HCT116 (cell line): Measurements from ENCODE around the gene ISG20. TPM values are rescaled to one million over a fixed set of nuclear protein-coding genes. Genes with fewer than 3 reads are reported as not detected.

Experiments used
- ATAC-seq: fragments of 200-7000 bp; cut with Tn5 transposase; 2 replicates; pipeline ENCODE4 v1.9.1; 2020; ENCODE audit warnings: mild to moderate bottlenecking, moderate library complexity
- BruUV-seq: library from RNA; stranded (reverse); fragments of 400-500 nt; replicated peaks from 2 replicates; lab custom pipeline; 2021; lab: Mats Ljungman, UMichigan
- CTCF ChIA-PET: fragments of 300-600 bp; sonication (Branson Sonifier 250); formaldehyde crosslinking; loops from one replicate; lab custom pipeline; 2021; ENCODE audit warnings: antibody characterized with exemption; lab: Charles Lee
- POLR2A ChIA-PET: fragments of 300-600, 350-600 bp; sonication (Branson Sonifier 250); formaldehyde crosslinking; loops from one replicate; lab custom pipeline; 2021; ENCODE audit warnings: antibody characterized with exemption; lab: Charles Lee
- RAD21 ChIA-PET, 2 experiments: fragments of 300-600 bp; sonication (Branson Sonifier 250); formaldehyde crosslinking; loops; one replicate each; lab custom pipeline; 2023; ENCODE audit warnings: low total read pairs in 2 of 2; ENCODE audit not compliant: uncharacterized antibody in 2 of 2, unreplicated experiment in 2 of 2, low non-redundant PET in 1 of 2; lab: Charles Lee
- DNase-seq: peaks from one replicate; pipeline ENCODE4 v3.0.0-alpha.2; 2010; ENCODE audit warnings: low read depth, low spot score
- H2AFZ ChIP-seq: fragments of 200-600 bp; shearing (Covaris generic), sonication (generic); 2 replicates; pipeline ENCODE4 v1.6.1; 2017; ENCODE audit warnings: low read depth, mixed run types, mixed read lengths, antibody characterized with exemption, low read length; ENCODE audit not compliant: poor library complexity, severe bottlenecking
- H3K27ac ChIP-seq: 2 replicates; pipeline ENCODE4 v1.5.1; 2012; ENCODE audit warnings: low read depth, low read length
- H3K27me3 ChIP-seq: fragments of 200-600 bp; sonication (generic); 2 replicates; pipeline ENCODE4 v1.6.1; 2016; ENCODE audit warnings: mixed run types, low read length, mixed read lengths; ENCODE audit not compliant: insufficient read depth
- H3K36me3 ChIP-seq, 2 experiments: fragments of 200-500 bp in 1 of 2; fragments of 200-600 bp in 1 of 2; sonication (Bioruptor generic) in 1 of 2; sonication (generic) in 1 of 2; 2 replicates each; pipeline versions ENCODE4 v1.5.1 to v1.6.1; 2014 to 2016; ENCODE audit warnings: low read length in 2 of 2, inconsistent platforms in 1 of 2, mixed read lengths in 1 of 2, mixed run types in 1 of 2; ENCODE audit not compliant: insufficient read depth in 2 of 2, control insufficient read depth in 1 of 2
- H3K4me1 ChIP-seq, 2 experiments: fragments of 200-600 bp in 1 of 2; sonication (generic) in 1 of 2; 2 replicates each; pipeline versions ENCODE4 v1.5.1 to v1.6.1; 2012 to 2017; ENCODE audit warnings: low read length in 2 of 2, inconsistent platforms in 1 of 2, mild to moderate bottlenecking in 1 of 2, mixed read lengths in 1 of 2, mixed run types in 1 of 2, moderate library complexity in 1 of 2; ENCODE audit not compliant: insufficient read depth in 2 of 2, control insufficient read depth in 1 of 2
- H3K4me2 ChIP-seq: fragments of 200-600 bp; sonication (generic); 2 replicates; pipeline ENCODE4 v1.6.1; 2017; ENCODE audit warnings: mixed run types, low read length, mixed read lengths
- H3K4me3 ChIP-seq, 2 experiments: fragments of 200-600 bp in 1 of 2; sonication (generic) in 1 of 2; replicated peaks in 1 of 2; 2 replicates each; pipeline ENCODE4 v1.5.1; 2011 to 2016; ENCODE audit warnings: low read length in 2 of 2, control low read depth in 1 of 2, low read depth in 1 of 2, mild to moderate bottlenecking in 1 of 2, mixed read lengths in 1 of 2, mixed run types in 1 of 2
- H3K79me2 ChIP-seq: fragments of 200-600 bp; sonication (generic); 2 replicates; pipeline ENCODE4 v1.6.1; 2017; ENCODE audit warnings: mild to moderate bottlenecking, mixed run types, low read length, moderate library complexity, mixed read lengths; ENCODE audit not compliant: insufficient read depth
- H3K9ac ChIP-seq: fragments of 200-600 bp; sonication (generic); 2 replicates; pipeline ENCODE4 v1.6.1; 2016; ENCODE audit warnings: low read length, mixed read lengths
- H3K9me2 ChIP-seq: fragments of 200-600 bp; sonication (generic), shearing (Covaris generic); 2 replicates; pipeline ENCODE4 v1.6.1; 2017; ENCODE audit warnings: mixed run types, mild to moderate bottlenecking, moderate library complexity; ENCODE audit not compliant: insufficient read depth
- H3K9me3 ChIP-seq, 2 experiments: fragments of 200-500 bp in 1 of 2; fragments of 200-600 bp in 1 of 2; sonication (Bioruptor generic) in 1 of 2; sonication (generic) in 1 of 2; 2 replicates each; pipeline ENCODE4 v1.6.1; 2014 to 2017; ENCODE audit warnings: low read length in 2 of 2, mixed read lengths in 2 of 2, inconsistent platforms in 1 of 2, low read depth in 1 of 2, mild to moderate bottlenecking in 1 of 2, mixed run types in 1 of 2, moderate library complexity in 1 of 2; ENCODE audit not compliant: control insufficient read depth in 1 of 2, insufficient read depth in 1 of 2
- H4K20me1 ChIP-seq: fragments of 200-600 bp; sonication (generic), shearing (Covaris generic); 2 replicates; pipeline ENCODE4 v1.6.1; 2017; ENCODE audit warnings: mixed run types, mild to moderate bottlenecking, moderate library complexity; ENCODE audit not compliant: insufficient read depth
- EGR1 ChIP-seq: IDR thresholded peaks from 2 replicates; pipeline ENCODE4 v1.6.1; 2012; ENCODE audit warnings: low read depth
- ELF1 ChIP-seq: IDR thresholded peaks from 2 replicates; pipeline ENCODE4 v1.6.1; 2012; ENCODE audit warnings: low read depth, borderline replicate concordance
- EZH2 ChIP-seq: fragments of 200-600 bp; sonication (generic); IDR thresholded peaks from 2 replicates; pipeline ENCODE4 v1.6.1; 2017; ENCODE audit warnings: antibody characterized with exemption, mixed run types
- EZH2phosphoT487 ChIP-seq: fragments of 200-600 bp; IDR thresholded peaks from 2 replicates; pipeline ENCODE4 v1.6.1; 2018; ENCODE audit warnings: antibody characterized with exemption, borderline replicate concordance
- FOSL1 ChIP-seq: IDR thresholded peaks from 2 replicates; pipeline ENCODE4 v1.6.1; 2012; ENCODE audit warnings: low read depth
- POLR2AphosphoS5 ChIP-seq: IDR thresholded peaks from 2 replicates; pipeline ENCODE4 v1.6.1; 2011; ENCODE audit warnings: mild to moderate bottlenecking, low read depth, low read length, moderate library complexity
- RAD21 ChIP-seq: IDR thresholded peaks from 2 replicates; pipeline ENCODE4 v1.6.1; 2012; ENCODE audit warnings: low read depth, mild to moderate bottlenecking
- SIN3A ChIP-seq: IDR thresholded peaks from 2 replicates; pipeline ENCODE4 v1.6.1; 2012; ENCODE audit warnings: low read depth
- SP1 ChIP-seq: IDR thresholded peaks from 2 replicates; pipeline ENCODE4 v1.6.1; 2012; ENCODE audit warnings: low read depth
- YY1 ChIP-seq: IDR thresholded peaks from 2 replicates; pipeline ENCODE4 v1.6.1; 2011; ENCODE audit warnings: low read length, low read depth, moderate library complexity, mild to moderate bottlenecking; ENCODE audit not compliant: insufficient replicate concordance; ENCODE audit errors: extremely low read depth
- ZFX ChIP-seq: fragments of 450-650 bp; IDR thresholded peaks from 2 replicates; pipeline ENCODE4 v1.6.1; 2017
- intact Hi-C: fragments of 100-400 bp; cut with micrococcal nuclease; formaldehyde crosslinking; loops from 2 replicates; pipeline ENCODE4 v1.10.0; 2022
- total RNA-seq: library from RNA; stranded (reverse); gene quantifications from one replicate; pipeline ENCODE4 v1.2.1, GENCODE V29; 2021; ENCODE audit not compliant: unreplicated experiment
- TF ChIP-seq, protein P1 (sequence below): IDR thresholded peaks from 2 replicates; pipeline ENCODE4 v1.6.1; 2012; ENCODE audit warnings: low read depth
- TF ChIP-seq, protein P2 (sequence below), 3 experiments: fragments of 200-600 bp in 1 of 3; sonication (generic) in 1 of 3; IDR thresholded peaks in 2 of 3; conservative IDR thresholded peaks in 1 of 3; 2 replicates each; pipeline ENCODE4 v1.5.1; 2012 to 2017; ENCODE audit warnings: low read depth in 2 of 3, low read length in 2 of 3, antibody characterized with exemption in 1 of 3, borderline replicate concordance in 1 of 3, control low read depth in 1 of 3, mild to moderate bottlenecking in 1 of 3, mixed read lengths in 1 of 3, mixed run types in 1 of 3, moderate library complexity in 1 of 3; ENCODE audit not compliant: insufficient read depth in 1 of 3
- TF ChIP-seq, protein P3 (sequence below): IDR thresholded peaks from 2 replicates; pipeline ENCODE4 v1.6.1; 2012
- TF ChIP-seq, protein P4 (sequence below): IDR thresholded peaks from 2 replicates; pipeline ENCODE4 v1.6.1; 2012

ISG20 gene
- total RNA-seq, 1 experiment from 2014 or later = 11.0 TPM

- Histone ChIP-seq H3K9me2 (no peaks in the 10 kb centered on the region), H3K4me3 (no peak overlapping the region), H3K9ac (no peak overlapping the region), H3K79me2 (no peaks in the 10 kb centered on the region), H3K36me3 (no peaks in the 10 kb centered on the region), H2AFZ (no peak overlapping the region), H3K27me3 (peaks cover 13% of the 10 kb centered on the region), H3K9me3 (no peaks in the 10 kb centered on the region), H3K4me2 (no peak overlapping the region), H3K4me1 (peaks cover 0 to 9% of the 10 kb centered on the region in 2 experiments; a peak in 2 of 4 replicates), H4K20me1 (no peaks in the 10 kb centered on the region), H3K27ac (no peak overlapping the region)
- no peak for TF ChIP-seq POLR2AphosphoS5
- no peak for TF ChIP-seq EGR1
- no peak for TF ChIP-seq FOSL1
- no peak for TF ChIP-seq RAD21
- TF ChIP-seq, protein P1, sequence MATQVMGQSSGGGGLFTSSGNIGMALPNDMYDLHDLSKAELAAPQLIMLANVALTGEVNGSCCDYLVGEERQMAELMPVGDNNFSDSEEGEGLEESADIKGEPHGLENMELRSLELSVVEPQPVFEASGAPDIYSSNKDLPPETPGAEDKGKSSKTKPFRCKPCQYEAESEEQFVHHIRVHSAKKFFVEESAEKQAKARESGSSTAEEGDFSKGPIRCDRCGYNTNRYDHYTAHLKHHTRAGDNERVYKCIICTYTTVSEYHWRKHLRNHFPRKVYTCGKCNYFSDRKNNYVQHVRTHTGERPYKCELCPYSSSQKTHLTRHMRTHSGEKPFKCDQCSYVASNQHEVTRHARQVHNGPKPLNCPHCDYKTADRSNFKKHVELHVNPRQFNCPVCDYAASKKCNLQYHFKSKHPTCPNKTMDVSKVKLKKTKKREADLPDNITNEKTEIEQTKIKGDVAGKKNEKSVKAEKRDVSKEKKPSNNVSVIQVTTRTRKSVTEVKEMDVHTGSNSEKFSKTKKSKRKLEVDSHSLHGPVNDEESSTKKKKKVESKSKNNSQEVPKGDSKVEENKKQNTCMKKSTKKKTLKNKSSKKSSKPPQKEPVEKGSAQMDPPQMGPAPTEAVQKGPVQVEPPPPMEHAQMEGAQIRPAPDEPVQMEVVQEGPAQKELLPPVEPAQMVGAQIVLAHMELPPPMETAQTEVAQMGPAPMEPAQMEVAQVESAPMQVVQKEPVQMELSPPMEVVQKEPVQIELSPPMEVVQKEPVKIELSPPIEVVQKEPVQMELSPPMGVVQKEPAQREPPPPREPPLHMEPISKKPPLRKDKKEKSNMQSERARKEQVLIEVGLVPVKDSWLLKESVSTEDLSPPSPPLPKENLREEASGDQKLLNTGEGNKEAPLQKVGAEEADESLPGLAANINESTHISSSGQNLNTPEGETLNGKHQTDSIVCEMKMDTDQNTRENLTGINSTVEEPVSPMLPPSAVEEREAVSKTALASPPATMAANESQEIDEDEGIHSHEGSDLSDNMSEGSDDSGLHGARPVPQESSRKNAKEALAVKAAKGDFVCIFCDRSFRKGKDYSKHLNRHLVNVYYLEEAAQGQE = no peak
- no peak for TF ChIP-seq EZH2
- no peak for TF ChIP-seq YY1
- TF ChIP-seq ZFX = no peak
- TF ChIP-seq, protein P2, sequence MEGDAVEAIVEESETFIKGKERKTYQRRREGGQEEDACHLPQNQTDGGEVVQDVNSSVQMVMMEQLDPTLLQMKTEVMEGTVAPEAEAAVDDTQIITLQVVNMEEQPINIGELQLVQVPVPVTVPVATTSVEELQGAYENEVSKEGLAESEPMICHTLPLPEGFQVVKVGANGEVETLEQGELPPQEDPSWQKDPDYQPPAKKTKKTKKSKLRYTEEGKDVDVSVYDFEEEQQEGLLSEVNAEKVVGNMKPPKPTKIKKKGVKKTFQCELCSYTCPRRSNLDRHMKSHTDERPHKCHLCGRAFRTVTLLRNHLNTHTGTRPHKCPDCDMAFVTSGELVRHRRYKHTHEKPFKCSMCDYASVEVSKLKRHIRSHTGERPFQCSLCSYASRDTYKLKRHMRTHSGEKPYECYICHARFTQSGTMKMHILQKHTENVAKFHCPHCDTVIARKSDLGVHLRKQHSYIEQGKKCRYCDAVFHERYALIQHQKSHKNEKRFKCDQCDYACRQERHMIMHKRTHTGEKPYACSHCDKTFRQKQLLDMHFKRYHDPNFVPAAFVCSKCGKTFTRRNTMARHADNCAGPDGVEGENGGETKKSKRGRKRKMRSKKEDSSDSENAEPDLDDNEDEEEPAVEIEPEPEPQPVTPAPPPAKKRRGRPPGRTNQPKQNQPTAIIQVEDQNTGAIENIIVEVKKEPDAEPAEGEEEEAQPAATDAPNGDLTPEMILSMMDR (IDR thresholded peaks at IDR 0.05 in 2 of 3, conservative IDR thresholded peaks at IDR 0.05 in 1 of 3; ENCODE audit: borderline replicate concordance in 1 of 3, insufficient read depth in 1 of 3, low read depth in 2 of 3, low read length in 2 of 3) = no peak
- TF ChIP-seq EZH2phosphoT487 = no peak
- TF ChIP-seq, protein P3, sequence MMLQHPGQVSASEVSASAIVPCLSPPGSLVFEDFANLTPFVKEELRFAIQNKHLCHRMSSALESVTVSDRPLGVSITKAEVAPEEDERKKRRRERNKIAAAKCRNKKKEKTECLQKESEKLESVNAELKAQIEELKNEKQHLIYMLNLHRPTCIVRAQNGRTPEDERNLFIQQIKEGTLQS = no peak
- no peak for TF ChIP-seq SIN3A
- TF ChIP-seq SP1 = no peak
- TF ChIP-seq, protein P4, sequence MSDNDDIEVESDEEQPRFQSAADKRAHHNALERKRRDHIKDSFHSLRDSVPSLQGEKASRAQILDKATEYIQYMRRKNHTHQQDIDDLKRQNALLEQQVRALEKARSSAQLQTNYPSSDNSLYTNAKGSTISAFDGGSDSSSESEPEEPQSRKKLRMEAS = no peak
- TF ChIP-seq ELF1 = no peak
- intact Hi-C loops = no loop called here
- ChIA-PET CTCF (no interaction called here), RAD21 (no interaction called here), POLR2A (no interaction called here)
- ATAC-seq = no peak
- DNase-seq = no peak
- BruUV-seq = no TSS peak
Measured at GRCh38 chr15:88590759-88591158, 48.1 kb upstream of the ISG20 start.
